Measurements from ENCODE around the gene SELENOF. TPM values are rescaled to one million over a fixed set of nuclear protein-coding genes. Genes with fewer than 3 reads are reported as not detected.

The SELENOF gene
- total and polyA plus RNA-seq, 2 of the 13 experiments (the other 11 are each of a cell fraction or from before 2014, with no cell fraction given) = 133 to 163 TPM

DNA sequence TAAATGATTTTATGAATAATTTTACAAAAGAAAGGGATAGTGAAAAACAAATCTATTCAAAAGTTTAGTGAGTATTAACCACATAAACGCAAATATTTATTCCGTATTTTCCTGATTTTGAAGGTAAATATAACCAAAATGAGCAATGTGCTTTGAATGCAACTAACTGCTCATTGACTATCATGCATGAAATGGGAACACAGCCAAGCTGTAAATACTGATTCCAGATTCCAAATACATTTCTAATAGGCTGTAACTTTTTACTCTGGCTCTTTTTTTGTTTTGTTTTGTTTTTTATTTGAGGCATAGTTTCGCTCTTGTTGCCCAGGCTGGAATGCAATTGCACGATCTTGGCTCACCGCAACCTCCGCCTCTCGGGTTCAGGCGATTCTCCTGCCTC is 41.8 kb downstream of the SELENOF start:
- Histone ChIP-seq H2AFZ (ENCODE audit: low read length) (no peak overlapping the region), H3K4me2 (ENCODE audit: low read depth, low read length) (no peak overlapping the region), H3K4me3 (replicated peaks in 1 of 3; ENCODE audit: insufficient read depth in 1 of 3, low read depth in 2 of 3, low read length in 3 of 3) (no peak overlapping the region), H3K27ac (ENCODE audit: extremely low read length, insufficient read depth, low read length) (no peak overlapping the region), H3K9me3 (ENCODE audit: low read length) (no peaks in the 10 kb centered on the region), H3K36me3 (replicated peaks in 1 of 2; ENCODE audit: control insufficient read depth in 1 of 2, insufficient read depth in 2 of 2, low read length in 2 of 2) (peaks cover 0 to 10% of the 10 kb centered on the region in 2 experiments; a peak in 3 of 5 replicates), H3K79me2 (ENCODE audit: insufficient read depth, low read length) (no peaks in the 10 kb centered on the region), H4K20me1 (ENCODE audit: insufficient read depth, low read length) (no peaks in the 10 kb centered on the region), H3K4me1 (ENCODE audit: insufficient read depth, low read length) (no peaks in the 10 kb centered on the region), H3K27me3 (ENCODE audit: control insufficient read depth in 1 of 2, insufficient read depth in 2 of 2, low read length in 2 of 2) (no peaks in the 10 kb centered on the region), H3K9ac (ENCODE audit: insufficient read depth, low read depth, low read length) (no peak overlapping the region)
- in situ Hi-C loops (cut with HindIII; ENCODE audit: extremely low pct_ligation_motif_present, low pct_unique_long_range_greater_than_20kb) (no loop called here), intact Hi-C loops (cut with micrococcal nuclease; ENCODE audit: unreplicated experiment) (no loop called here)
- ChIA-PET POLR2A (interaction anchor here (1.5 kb wide), 1 partner anchor 42 kb away, joined by 3 read pairs; the partner anchor contains the start of genes HS2ST1 and SELENOF), CTCF (ENCODE audit: low intra/inter-chr PET ratio, low total read pairs) (no interaction called here)
- no TSS peak for BruUV-seq (replicated peaks)
- FAIRE-seq = no peak
- no peak for ATAC-seq
- TF ChIP-seq ZMAT3 (CRISPR knock-in tag; conservative IDR thresholded peaks at IDR 0.05) = no peak
- TF ChIP-seq ATF7 (IDR thresholded peaks at IDR 0.05) = no peak
- no peak for TF ChIP-seq ATF7 (CRISPR knock-in tag; IDR thresholded peaks at IDR 0.05)
- DNase-seq (ENCODE audit: low spot score) = no peak
- WGBS (ENCODE audit: low lambda C conversion rate) = over 99% methylated on average over 8 of the region's 8 CpGs

DNA sequence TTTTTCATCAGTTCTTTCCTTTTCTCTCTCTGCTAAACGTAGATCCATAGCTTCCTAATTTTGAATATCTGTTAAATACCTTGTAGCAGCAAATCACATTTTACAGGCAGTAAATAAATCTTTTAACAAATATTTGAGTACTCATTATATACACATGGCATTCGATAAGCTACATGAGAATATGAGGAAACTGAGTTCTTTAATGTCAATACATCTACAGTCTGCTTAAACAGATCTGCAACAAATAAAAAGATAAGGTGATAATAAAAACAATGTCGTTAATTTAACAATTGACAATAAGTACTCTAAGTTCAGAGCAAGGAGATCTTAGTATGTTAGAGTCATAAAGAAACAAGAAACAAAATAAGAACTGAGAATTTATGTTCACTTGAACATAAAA is 42.9 kb downstream of the SELENOF start:
- no peak overlapping the region for H2AFZ ChIP-seq (ENCODE audit: low read length)
- TF ChIP-seq, protein P1, sequence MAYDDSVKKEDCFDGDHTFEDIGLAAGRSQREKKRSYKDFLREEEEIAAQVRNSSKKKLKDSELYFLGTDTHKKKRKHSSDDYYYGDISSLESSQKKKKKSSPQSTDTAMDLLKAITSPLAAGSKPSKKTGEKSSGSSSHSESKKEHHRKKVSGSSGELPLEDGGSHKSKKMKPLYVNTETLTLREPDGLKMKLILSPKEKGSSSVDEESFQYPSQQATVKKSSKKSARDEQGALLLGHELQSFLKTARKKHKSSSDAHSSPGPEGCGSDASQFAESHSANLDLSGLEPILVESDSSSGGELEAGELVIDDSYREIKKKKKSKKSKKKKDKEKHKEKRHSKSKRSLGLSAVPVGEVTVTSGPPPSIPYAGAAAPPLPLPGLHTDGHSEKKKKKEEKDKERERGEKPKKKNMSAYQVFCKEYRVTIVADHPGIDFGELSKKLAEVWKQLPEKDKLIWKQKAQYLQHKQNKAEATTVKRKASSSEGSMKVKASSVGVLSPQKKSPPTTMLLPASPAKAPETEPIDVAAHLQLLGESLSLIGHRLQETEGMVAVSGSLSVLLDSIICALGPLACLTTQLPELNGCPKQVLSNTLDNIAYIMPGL (CRISPR knock-in tag; IDR thresholded peaks at IDR 0.05; ENCODE audit: borderline replicate concordance in 1 of 2, low read depth in 1 of 2) = no peak
- TF ChIP-seq GLI4 (CRISPR knock-in tag; IDR thresholded peaks at IDR 0.05; ENCODE audit: borderline replicate concordance) (no peak), HNRNPLL (IDR thresholded peaks at IDR 0.05; ENCODE audit: low read depth, low read length, poor library complexity, severe bottlenecking) (no peak), ZMYM4 (CRISPR knock-in tag; IDR thresholded peaks at IDR 0.05) (no peak), ZBTB1 (CRISPR knock-in tag; IDR thresholded peaks at IDR 0.05; ENCODE audit: borderline replicate concordance) (no peak)
- no peaks in the 10 kb centered on the region for H3K9me3 ChIP-seq (ENCODE audit: low read length)
- H3K9ac ChIP-seq (ENCODE audit: insufficient read depth, low read depth, low read length) = no peak overlapping the region
- 97% methylated on average over 3 of the region's 3 CpGs for WGBS (ENCODE audit: low lambda C conversion rate)
- no peaks in the 10 kb centered on the region for H3K4me1 ChIP-seq (ENCODE audit: insufficient read depth, low read length)
- ChIA-PET CTCF (ENCODE audit: low intra/inter-chr PET ratio, low total read pairs) (no interaction called here), POLR2A (no interaction called here)
- no peak for FAIRE-seq
- DNase-seq (ENCODE audit: low spot score) = no peak
- in situ Hi-C loops (cut with HindIII; ENCODE audit: extremely low pct_ligation_motif_present, low pct_unique_long_range_greater_than_20kb) = no loop called here
- intact Hi-C loops (cut with micrococcal nuclease; ENCODE audit: unreplicated experiment) = no loop called here
- no peak overlapping the region for H3K4me2 ChIP-seq (ENCODE audit: low read depth, low read length)
- no peak overlapping the region for H3K4me3 ChIP-seq (replicated peaks in 1 of 3; ENCODE audit: insufficient read depth in 1 of 3, low read depth in 2 of 3, low read length in 3 of 3)
- no peak for ATAC-seq
- H3K27me3 ChIP-seq (ENCODE audit: control insufficient read depth in 1 of 2, insufficient read depth in 2 of 2, low read length in 2 of 2) = no peaks in the 10 kb centered on the region
- no peaks in the 10 kb centered on the region for H4K20me1 ChIP-seq (ENCODE audit: insufficient read depth, low read length)
- BruUV-seq (replicated peaks) = no TSS peak
- peaks cover 0 to 10% of the 10 kb centered on the region in 2 experiments; a peak in 2 of 5 replicates for H3K36me3 ChIP-seq (replicated peaks in 1 of 2; ENCODE audit: control insufficient read depth in 1 of 2, insufficient read depth in 2 of 2, low read length in 2 of 2)
- H3K27ac ChIP-seq (ENCODE audit: extremely low read length, insufficient read depth, low read length) = no peak overlapping the region
- no peaks in the 10 kb centered on the region for H3K79me2 ChIP-seq (ENCODE audit: insufficient read depth, low read length)
